Amniotic epithelial cell (primary cell): Measurements from ENCODE around the gene PRKAB2.
A peak's percentile ranks its signal among the peaks of the same experiment; 100 is the strongest.
"Not testable (repeated sequence)": the region's sequence is repeated elsewhere in the genome, so short reads cannot be mapped to it uniquely, and the experiment has no call there.

ENCODE experiments used
- DNase-seq: peaks from one replicate; pipeline ENCODE4 v3.0.0-alpha.2; 2010; ENCODE audit warnings: low read depth

PRKAB2 gene

DNA sequence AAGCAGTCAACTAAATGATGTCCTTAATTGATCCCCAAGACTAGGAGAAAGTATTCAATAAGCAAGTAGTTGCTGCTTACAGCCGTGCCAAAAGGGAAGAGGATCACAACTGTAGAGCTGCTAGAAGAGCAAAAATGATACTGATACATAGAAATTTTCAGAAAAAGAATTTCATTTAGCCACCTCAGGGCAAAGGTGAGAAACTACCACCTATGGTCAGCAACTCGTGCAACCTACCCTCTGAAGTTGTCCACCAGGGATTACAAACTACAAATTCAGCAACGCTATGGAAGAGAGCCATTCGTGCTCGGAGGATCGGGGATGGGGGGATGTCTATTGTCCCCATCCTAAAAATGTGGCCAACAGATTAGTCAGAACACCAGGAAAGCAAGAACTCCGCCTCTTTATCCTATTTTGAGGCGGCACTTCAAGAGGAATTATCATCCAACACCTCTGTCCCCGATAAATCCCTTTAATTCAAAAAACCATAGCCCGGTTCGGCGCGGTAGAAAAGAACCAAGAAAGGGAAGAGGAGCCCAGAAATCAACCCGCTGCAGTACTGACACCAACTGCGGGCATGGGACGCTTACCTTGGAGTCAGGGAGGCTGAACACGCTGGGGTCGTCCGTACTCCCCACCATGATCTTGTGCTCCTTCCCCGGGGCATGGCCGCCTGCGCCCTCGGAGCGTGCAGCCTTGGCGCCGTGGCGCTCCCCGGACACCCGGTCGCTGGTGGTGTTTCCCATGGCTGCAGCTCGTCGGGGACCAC is 687 bp downstream of the PRKAB2 start:
- no peak for DNase-seq

DNA sequence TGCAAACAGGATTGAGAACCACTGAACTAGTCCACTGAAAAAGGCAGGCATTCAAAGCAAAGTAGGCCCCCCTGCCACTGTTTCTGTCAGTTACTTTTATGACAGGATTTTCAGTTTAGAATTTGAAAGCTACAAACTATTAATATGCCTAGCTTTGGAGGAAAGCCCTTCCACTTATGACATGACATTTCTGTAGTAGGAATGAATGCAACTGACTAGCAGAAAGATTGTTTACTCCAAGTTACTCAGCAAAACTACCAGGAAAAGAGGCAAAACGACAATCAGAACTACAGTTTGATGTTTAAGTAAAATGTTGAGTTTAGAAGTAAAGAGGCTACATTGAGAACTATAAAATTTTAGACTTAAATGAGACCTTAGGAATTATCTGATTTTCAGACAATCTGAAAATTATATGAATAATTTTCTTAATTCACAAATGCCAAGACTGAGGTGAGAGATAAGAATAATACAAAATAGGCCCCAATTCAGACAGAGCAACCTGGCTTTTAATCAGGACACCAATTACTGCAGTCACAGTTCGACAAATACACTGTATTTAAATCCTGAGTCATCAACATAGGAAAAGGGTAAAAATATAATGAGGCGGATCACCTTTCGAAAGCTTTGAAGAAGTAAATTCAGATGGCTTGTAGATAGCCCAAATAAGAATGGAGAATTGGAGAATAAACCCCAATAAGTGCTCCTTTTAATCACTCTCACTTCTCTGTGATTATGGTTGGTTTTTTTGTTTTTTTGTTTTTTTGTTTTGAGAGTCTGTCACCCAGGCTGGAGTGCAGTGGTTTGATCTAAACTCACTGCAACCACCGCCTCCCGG is 2.2 kb downstream of the PRKAB2 start:
- no peak for DNase-seq

DNA sequence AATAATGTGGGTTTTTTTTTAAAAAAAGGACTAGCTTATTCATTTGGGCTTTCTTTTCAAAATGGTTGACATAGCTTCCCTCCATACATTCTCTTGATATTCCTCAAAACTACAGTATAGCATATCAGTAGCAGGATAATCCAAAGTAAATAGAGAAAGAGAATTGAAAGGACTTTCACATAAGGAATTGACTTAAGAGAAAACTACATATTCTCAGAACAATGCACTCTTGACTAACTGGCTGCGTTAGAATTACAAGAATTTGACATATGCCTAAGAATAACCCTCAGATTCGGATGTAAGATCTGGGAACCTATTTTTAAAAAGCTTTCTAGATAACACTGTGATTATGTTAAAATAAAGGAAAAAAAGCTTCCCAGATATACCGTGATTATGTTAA is 3.1 kb downstream of the PRKAB2 start:
- peak; percentile 42 for DNase-seq

DNA sequence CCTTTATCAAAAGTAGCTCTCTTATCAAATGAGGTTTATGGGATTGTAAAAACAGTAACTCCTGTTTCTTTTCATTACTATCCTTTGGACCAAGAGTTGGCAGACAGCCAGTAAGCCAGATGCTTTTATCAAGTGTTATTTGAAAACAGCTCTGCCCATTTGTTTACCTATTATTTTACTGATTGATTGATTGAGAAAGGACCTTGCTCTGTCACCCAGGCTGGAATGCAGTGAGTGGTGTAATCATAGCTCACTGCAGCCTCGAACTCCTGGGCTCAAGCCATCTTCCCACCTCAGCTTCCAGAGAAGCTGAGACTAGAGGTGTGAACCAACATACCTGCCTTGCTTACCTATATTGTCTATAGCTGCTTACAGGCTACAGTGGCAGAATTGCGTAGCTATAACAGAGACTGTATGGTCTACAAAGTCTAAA is 3.6 kb downstream of the PRKAB2 start:
- peak; percentile 68 for DNase-seq

DNA sequence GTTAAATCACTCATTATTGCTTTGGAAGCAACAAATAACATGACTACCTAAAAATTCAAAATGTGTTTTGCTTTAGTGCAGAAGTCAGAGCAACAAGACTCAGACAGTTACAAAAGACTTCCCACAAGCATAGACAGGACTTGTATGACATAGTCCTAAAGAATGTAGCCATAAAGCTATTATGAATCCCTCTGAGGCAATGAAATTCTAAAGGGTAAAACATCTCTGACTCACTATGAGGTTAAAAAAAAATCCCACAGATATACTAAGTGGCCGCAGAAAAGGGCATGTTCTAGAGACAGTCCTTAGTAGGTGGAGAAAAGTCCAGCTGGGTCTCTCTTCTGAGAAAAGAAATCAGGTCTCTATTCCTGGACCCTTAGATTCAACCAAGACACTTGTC is 4.9 kb downstream of the PRKAB2 start:
- DNase-seq, result peak; percentile 97

DNA sequence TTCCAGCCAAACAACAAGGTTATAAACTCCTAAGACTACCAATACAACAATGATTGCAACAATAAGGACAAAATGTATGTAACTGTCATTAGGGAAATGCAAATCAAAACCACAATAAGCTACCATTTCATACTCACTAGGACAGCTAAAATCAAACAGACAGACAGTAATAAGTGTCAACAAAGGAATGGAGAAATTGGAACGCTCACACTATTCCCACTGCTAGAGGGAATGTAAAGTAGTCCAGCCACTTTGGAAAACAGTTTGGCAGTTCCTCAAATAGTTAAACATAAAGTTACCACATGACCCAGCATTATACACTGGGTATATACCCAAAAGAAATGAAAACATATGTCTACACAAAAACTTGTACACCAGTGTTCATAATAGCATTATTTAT is 9.3 kb downstream of the PRKAB2 start:
- DNase-seq, result no peak

DNA sequence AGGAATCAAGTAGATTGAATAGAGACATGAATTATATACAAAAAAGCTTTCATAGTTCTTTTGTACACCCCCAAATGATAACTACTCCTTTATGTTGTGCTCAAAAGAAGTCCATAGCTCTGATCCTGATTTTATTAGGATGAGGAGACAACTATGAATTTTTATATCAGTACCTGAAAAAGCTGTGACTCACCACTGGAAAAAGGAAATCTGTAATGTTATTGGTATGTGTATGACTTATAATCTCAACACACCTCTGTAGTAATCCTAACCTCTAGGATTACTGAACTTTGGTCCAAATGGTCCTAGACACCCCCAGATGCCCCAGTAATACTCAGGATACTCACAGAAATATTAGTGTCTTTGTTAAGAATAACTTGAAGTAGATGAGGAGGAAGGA is 10.2 kb downstream of the PRKAB2 start:
- DNase-seq, result no peak

DNA sequence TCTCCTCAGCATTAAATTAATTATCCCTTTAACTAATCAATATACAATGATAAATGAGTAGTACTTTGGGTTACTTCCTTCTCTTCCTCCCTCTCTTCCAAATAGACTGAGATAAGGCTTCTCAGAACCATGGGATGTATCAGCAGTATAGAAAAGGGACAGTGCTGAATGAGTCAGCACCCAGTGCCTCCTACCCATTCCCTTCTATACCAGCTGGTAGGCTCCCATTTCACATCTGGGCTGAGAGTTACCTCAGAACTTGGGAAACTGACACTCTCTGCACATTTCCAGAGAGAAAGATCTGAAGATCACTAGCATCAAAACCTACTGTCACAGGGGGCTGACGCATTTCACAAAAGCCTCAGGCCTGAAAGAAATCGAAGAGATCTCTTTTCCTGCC is 15.2 kb downstream of the PRKAB2 start:
- DNase-seq, result peak; percentile 25

DNA sequence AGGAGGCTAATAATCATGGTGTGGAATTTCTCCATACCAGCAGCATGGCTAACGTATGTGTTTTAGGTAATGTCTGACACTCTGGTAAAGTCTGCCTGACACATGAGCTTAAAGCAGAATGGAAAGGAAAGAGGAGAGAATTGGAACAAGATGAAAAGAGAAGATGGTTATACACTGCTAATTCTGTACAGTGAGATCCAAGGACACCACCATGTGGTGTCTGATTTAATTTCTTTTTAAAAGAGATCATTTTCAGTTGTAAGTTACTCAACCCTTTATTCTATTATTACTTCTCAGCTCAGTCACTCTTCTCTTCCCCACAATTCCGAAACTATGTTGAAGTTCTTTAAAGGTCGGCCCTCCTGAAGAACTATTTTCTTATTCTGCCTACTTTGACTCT is 15.6 kb downstream of the PRKAB2 start:
- no peak for DNase-seq

DNA sequence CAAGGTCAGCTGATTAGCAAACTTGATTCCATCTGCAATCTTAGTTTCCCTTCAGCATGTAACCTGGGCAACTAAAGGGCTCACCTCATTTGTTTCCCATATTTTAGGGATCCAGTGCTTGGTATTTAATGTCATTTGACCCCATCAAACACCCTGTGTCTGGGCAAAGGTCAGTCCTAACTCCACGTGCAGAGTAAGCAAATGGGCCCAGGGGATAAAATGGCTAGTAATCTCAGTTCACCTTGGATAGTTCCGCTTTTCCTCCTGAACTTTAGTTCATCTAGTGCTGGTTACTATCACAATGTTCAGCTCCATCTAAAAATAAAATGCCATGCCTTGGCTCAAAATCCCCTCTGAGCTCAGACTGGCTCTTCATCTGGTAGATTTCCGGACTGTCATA is 19.5 kb downstream of the PRKAB2 start:
- DNase-seq, result no peak

DNA sequence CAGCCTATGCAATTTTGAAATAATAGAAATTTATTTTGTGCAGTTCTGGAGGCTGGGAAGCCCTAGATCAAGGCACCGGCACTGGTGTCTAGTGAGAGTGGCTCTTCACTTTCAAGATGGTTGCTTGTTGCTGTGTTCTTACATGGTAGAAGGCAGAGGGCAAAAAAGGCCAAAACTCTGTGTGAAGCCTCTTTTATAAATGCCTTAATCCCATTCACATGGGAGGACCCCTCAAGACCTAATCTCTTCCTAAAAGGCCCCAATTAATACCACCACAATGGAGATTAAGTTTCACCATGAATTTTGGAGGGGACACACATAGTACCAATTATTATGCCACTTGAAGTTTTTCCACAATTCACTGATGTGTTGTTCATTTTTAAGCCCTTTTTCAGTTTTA is 21.0 kb downstream of the PRKAB2 start:
- no peak for DNase-seq

DNA sequence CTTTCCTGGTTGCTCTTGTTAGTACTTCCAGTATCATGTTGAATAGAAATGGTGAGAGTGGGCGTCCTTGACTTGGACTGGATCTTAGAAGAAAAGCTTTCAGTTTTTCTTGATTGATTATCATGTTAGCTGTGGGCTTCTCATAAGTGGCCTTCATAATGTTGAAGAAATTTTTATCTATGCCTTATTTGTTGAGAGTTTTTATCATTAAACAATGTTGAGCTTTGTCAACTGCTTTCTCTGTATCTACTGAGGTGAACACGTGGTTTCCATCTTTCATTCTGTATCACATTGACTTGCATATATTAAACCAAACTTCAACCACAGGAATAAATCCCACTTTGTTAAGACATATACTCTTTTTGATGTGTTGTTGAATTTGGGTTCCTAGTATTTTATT is 29.4 kb downstream of the PRKAB2 start:
- no peak for DNase-seq

DNA sequence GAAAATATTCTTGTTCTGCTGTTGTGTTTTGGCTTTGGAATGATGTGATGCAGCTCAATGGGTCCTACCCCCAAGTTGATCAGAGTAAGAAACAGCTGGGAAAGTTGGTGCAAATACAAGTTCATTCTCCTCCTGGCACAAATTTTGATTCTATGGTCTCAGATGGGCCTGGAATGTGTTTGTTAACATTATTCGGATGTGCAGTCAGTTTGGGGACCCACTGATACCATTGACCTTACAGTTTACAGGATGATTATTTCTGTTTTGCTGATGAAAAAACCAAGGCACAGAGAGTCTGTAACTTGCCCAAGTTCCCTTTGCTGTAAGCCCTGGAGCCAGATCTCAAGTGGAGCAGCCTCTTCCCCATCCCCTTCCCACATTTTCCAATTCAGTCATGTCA is 41.5 kb downstream of the PRKAB2 start:
- not testable (repeated sequence) for DNase-seq

DNA sequence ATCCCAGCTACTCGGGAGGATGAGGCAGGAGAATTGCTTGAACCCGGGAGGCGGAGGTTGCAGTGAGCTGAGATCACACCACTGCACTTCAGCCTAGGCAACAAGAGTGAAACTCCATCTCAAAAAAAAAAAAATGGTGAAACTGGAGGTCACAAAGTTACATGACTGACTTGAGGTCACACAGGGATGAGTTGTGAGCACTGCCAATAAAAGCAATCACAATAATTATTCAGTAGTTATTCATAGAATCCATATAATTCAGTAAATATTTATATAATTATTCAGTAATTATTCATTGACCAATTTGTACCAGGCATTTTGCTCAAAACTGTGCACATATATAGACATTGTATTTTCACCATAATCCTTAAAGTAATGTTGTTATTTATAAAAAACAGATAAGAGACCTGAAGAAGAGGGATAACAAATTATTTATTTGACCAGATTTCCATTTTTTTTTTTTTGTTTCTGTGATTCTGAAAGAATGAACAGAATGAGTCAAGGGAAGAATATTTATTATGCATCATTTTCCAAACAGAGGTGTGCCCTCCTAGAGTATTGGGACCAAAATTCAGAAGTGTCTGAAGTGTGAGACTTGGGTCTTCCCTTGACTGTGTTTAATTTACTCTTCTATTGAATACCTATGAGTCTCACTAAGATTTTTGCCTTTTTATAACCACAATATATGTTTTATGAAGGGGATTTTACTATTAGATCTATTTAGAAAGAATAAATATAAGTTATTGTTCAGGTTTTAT is 43.0 kb downstream of the PRKAB2 start:
- no peak for DNase-seq

DNA sequence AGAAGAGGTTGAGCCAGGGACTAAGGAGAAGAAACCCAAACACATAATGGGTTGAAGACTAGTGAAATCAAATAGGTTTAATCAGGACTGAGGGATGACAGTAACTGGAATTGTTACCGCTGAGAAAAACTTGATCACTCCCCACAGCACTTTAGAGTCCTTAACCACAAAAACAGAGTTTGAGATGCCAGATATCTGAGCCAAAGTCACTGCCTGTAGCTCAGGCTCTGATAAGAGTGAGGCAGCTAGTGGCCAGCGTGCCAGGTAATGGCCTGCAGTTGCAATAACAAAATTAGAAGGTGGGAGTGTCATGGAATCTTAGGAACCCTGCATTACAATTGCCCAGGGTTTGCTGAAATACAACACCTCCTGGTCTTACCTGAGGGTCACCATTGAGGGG is 48.0 kb downstream of the PRKAB2 start:
- DNase-seq, result no peak

DNA sequence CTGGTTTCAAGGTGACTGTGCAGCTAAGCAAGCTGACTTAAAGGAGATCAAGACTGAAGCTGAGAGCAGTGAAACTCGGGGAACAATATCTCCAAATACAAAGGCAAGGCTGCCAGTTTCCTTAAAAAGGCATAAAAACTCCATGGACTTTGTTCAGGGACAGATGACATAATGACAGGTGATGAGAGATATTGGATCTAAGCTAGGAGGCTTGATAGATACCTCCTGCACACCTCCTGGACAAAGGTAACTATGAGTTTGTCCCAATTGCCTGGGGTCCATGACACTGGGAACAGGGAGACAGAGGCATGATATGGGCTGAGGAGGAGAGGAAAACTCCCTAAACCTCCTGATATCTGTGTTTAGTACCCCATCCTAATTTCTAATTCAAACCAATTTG is 55.2 kb downstream of the PRKAB2 start:
- DNase-seq, result no peak

DNA sequence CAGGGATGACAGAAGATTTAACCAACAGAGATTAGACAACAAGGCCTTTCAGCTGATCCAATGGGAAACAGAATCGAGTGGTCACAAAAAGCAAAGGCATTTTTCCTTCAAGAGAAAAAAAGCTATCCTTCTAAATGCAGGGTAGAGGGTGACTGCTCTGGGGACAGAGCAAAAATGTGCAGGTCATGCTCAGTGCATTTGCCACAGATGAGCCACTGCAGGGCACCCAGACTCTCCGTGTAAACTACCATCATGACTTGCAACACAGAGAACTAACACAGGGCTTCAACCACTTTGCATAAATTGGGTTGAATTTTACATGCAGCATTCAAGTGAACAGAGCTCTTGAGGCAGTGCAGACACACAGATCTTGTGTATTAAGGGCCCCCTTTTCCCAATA is 56.8 kb downstream of the PRKAB2 start:
- no peak for DNase-seq

DNA sequence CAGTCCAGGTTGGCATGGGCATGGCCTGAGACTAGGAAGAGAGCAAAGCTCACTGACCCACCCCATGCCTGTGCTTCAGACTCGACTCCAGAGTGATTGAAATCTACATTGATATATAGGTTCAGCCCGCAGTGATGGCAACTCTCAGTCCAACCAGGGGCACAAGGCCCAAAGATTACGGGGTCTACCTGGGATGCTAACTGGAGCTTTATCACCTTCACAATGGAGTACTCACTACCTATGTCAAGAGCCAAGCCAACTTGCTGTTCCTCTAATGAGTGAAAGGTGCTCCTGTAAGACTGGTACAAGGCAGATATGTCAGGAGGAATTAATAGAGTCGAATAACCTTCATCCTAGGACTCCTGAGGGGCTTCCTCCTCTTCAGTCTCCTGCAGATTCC is 57.2 kb downstream of the PRKAB2 start:
- not testable (repeated sequence) for DNase-seq

DNA sequence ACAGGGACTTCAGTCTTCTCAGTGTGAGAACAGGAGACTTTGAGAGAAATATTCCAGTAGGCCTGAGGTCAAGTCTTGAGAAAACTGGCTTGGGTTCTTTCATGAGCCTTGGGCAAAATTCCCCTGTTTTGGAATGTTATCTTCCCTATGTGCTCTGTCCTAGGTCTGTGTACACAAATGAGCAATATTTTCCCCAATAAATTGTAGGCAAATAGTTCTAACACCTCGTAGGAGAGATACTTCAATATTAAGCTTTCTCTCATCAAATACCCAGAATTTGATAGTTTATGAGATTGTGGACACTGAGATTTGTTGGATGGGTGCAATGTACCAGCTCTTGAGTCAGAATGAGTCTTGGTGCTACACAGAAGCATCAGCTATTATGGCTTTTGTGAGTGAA is 57.9 kb downstream of the PRKAB2 start:
- DNase-seq, result not testable (repeated sequence)

DNA sequence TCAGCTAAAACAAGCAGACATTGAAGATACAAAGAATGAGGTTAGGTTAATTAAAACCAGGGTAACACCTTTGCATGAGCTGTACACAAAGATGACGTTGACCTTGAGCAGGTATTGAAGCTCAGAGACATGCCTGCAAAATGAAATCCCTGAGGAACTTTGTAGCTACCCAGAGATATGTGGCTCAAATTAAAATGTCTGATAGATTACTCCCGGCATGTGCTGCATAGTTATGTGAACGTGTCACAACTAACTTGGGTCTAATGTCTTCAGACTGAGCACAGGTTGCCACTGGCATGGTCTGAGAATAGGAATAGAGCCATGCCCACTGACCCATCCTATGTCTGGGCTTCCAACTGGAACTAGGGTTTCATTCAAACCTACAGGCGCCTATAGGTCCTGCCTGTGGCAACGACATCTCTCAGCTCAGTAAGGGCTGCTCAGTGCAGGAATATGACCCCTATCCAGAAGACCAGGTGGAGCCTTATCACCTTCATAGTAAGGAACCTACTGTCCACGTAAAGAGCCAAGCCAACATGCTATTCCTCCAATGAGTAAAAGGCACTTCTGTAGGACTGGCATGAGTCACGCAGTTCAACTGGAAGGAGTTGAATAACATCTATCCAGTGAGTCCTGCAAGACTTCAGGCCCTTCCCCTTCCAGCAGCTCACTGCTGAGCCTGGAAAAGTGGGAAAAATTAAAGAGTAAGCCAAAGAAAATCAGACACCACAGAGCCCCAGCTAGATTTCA is 60.7 kb downstream of the PRKAB2 start:
- no peak for DNase-seq

DNA sequence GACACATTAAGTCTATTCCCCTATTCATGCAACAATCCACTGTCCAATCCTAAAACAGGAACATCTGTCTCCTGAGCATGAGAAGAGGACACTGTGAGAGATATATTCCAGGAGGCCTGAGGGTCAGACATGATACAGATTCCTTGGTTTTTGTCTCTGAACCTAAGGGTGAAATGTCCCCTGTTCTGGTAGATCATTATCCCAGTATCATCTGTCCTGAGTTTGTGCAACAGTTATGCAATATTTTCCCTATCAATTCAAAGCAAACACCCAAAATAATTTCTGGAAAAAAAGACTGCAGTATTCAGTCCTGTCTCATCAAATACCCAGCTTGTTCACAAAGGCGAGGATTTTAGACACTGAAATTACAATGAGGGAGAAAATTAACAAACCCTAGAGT is 61.4 kb downstream of the PRKAB2 start:
- no peak for DNase-seq

DNA sequence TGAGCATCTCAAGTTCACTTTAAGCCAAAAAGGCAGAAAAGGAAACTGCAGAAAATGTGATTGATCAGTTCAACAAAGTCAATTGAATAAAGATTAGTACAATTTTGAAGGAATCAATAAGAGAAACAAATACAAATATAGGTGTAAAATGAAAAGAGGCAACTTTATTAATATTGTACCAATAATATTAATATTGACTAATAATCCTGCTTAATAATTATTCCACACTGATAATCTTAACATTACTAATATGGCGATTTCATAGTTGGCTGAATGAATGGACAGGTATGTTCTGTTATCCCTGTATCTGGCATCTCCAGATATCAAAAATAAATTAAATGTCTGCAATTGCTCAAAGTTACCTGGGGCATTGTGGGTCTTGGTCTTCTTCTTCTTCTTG is 61.8 kb downstream of the PRKAB2 start:
- no peak for DNase-seq
